HepG2 (cell line): Measurements from ENCODE around the gene RAC2. TPM values are rescaled to one million over a fixed set of nuclear protein-coding genes. Genes with fewer than 3 reads are reported as not detected.

Experiments used
- FLYWCH1 ChIP-seq: sonication (generic); formaldehyde crosslinking; IDR thresholded peaks from 2 replicates; pipeline ENCODE4 v1.8.1; 2023; ENCODE audit warnings: mild to moderate bottlenecking, missing genetic modification reagents
- GABPB1 ChIP-seq: IDR thresholded peaks from 2 replicates; pipeline ENCODE4 v1.6.1; 2016; ENCODE audit warnings: mild to moderate bottlenecking, missing genetic modification reagents, moderate library complexity, missing compliant biosample characterization
- HMG20A ChIP-seq: IDR thresholded peaks from 2 replicates; pipeline ENCODE4 v1.6.1; 2016; ENCODE audit warnings: borderline replicate concordance
- HNF4G ChIP-seq, 2 experiments: sonication (generic) in 1 of 2; formaldehyde crosslinking in 1 of 2; IDR thresholded peaks; 2 replicates each; pipeline versions ENCODE4 v1.4.0 to v1.6.1; 2011 to 2020; ENCODE audit warnings: borderline replicate concordance in 2 of 2, low read depth in 2 of 2, mild to moderate bottlenecking in 2 of 2, low read length in 1 of 2, missing genetic modification reagents in 1 of 2, moderate library complexity in 1 of 2
- ISL2 ChIP-seq: sonication (generic); formaldehyde crosslinking; IDR thresholded peaks from 2 replicates; pipeline ENCODE4 v1.5.0; 2020; ENCODE audit warnings: missing genetic modification reagents
- KLF11 ChIP-seq: IDR thresholded peaks from 2 replicates; pipeline ENCODE4 v1.6.1; 2016; ENCODE audit warnings: missing compliant biosample characterization
- MAFK ChIP-seq, 2 experiments: IDR thresholded peaks in 1 of 2; conservative IDR thresholded peaks in 1 of 2; 2 replicates each; pipeline ENCODE4 v1.6.1; 2011; ENCODE audit warnings: improper control_type of control experiment in 2 of 2, low read length in 2 of 2
- MYPOP ChIP-seq: sonication (generic); formaldehyde crosslinking; IDR thresholded peaks from 2 replicates; pipeline ENCODE4 v1.8.1; 2023; ENCODE audit warnings: mild to moderate bottlenecking, moderate library complexity, missing genetic modification reagents
- POLR2A ChIP-seq, 2 experiments: IDR thresholded peaks; 2 replicates each; pipeline ENCODE4 v1.6.1; 2011; ENCODE audit warnings: low read depth in 2 of 2, low read length in 2 of 2, mild to moderate bottlenecking in 1 of 2, moderate library complexity in 1 of 2; ENCODE audit not compliant: insufficient read depth in 1 of 2
- SALL1 ChIP-seq: sonication (generic); formaldehyde crosslinking; IDR thresholded peaks from 2 replicates; pipeline ENCODE4 v1.8.0; 2022; ENCODE audit warnings: mild to moderate bottlenecking, missing genetic modification reagents
- SCMH1 ChIP-seq: sonication (generic); formaldehyde crosslinking; IDR thresholded peaks from 2 replicates; pipeline ENCODE4 v1.9.0; 2021; ENCODE audit warnings: missing genetic modification reagents, mild to moderate bottlenecking, borderline replicate concordance
- TFAP4 ChIP-seq: sonication (generic); IDR thresholded peaks from 2 replicates; pipeline ENCODE4 v1.6.1; 2016; ENCODE audit warnings: low read depth, borderline replicate concordance
- UBTF ChIP-seq: sonication (generic); formaldehyde crosslinking; IDR thresholded peaks from 2 replicates; pipeline ENCODE4 v1.4.0; 2020; ENCODE audit warnings: mild to moderate bottlenecking, missing genetic modification reagents
- ZMAT3 ChIP-seq: sonication (generic); formaldehyde crosslinking; conservative IDR thresholded peaks from 2 replicates; pipeline ENCODE4 v1.7.0; 2021; ENCODE audit warnings: missing genetic modification reagents
- ZNF205 ChIP-seq: IDR thresholded peaks from 2 replicates; pipeline ENCODE4 v1.6.1; 2018; ENCODE audit warnings: missing biosample characterization, missing genetic modification reagents
- ZNF274 ChIP-seq: sonication (generic); formaldehyde crosslinking; IDR thresholded peaks from 2 replicates; pipeline ENCODE4 v1.5.1; 2020; ENCODE audit warnings: mild to moderate bottlenecking, missing genetic modification reagents
- ZNF44 ChIP-seq: sonication (generic); formaldehyde crosslinking; IDR thresholded peaks from 2 replicates; pipeline ENCODE4 v1.5.1; 2020; ENCODE audit warnings: mild to moderate bottlenecking, missing genetic modification reagents
- ZNF609 ChIP-seq: sonication (generic); formaldehyde crosslinking; IDR thresholded peaks from 2 replicates; pipeline ENCODE4 v1.4.0; 2020; ENCODE audit warnings: mild to moderate bottlenecking, missing genetic modification reagents, borderline replicate concordance
- ZNF644 ChIP-seq: IDR thresholded peaks from 2 replicates; pipeline ENCODE4 v1.6.1; 2016; ENCODE audit warnings: low read depth
- ZNF790 ChIP-seq: sonication (generic); formaldehyde crosslinking; IDR thresholded peaks from 2 replicates; pipeline ENCODE4 v1.8.0; 2022; ENCODE audit warnings: missing genetic modification reagents, mild to moderate bottlenecking, borderline replicate concordance
- ZSCAN9 ChIP-seq: IDR thresholded peaks from 2 replicates; pipeline ENCODE4 v1.6.1; 2016; ENCODE audit warnings: borderline replicate concordance
- polyA plus RNA-seq, 8 experiments: library from polyadenylated mRNA; depleted of rRNA in 3 of 8; stranded (reverse) in 7 of 8; unstranded in 1 of 8; fragments of >200 nt; fragmentation: Illumina TruSeq in 4 of 8; extraction: Trizol in 4 of 8; gene quantifications; 2 replicates each; pipeline versions ENCODE4 v1.2.1 to v1.2.3, GENCODE V29; 2011 to 2016; ENCODE audit warnings: low read depth in 4 of 8, missing spikeins in 1 of 8, mixed read lengths in 1 of 8; ENCODE audit not compliant: insufficient read depth in 1 of 8
- total RNA-seq, 5 experiments: library from RNA; depleted of rRNA; stranded (reverse); fragments of >200 nt; fragmentation: Illumina TruSeq; extraction: Trizol; gene quantifications; 2 replicates each; pipeline ENCODE4 v1.2.3, GENCODE V29; 2016; ENCODE audit warnings: low read depth in 1 of 5

Gene RAC2
- total and polyA plus RNA-seq, 2 of the 13 experiments (the other 11 are each of a cell fraction or from before 2014, with no cell fraction given), result 0.73 TPM; not detected in 1

- TF ChIP-seq ZNF790 (CRISPR knock-in tag) (no peak), TFAP4 (no peak; the same call in 1 of the 2 replicates), ZSCAN9 (CRISPR knock-in tag) (no peak), HNF4G (IDR thresholded peaks at IDR 0.05; ENCODE audit: borderline replicate concordance, low read depth, low read length) (0 out of 2 replicates have a peak, but pooled peaks have one; percentile 16), HNF4G (CRISPR knock-in tag; IDR thresholded peaks at IDR 0.05; ENCODE audit: borderline replicate concordance, low read depth) (no peak), GABPB1 (CRISPR knock-in tag) (no peak), ZMAT3 (CRISPR knock-in tag) (no peak), KLF11 (CRISPR knock-in tag) (0 out of 2 replicates have a peak, but pooled peaks have one; percentile 36), ISL2 (no peak), UBTF (CRISPR knock-in tag) (0 out of 2 replicates have a peak, but pooled peaks have one; percentile 32), FLYWCH1 (no peak), ZNF644 (CRISPR knock-in tag) (0 out of 2 replicates have a peak, but pooled peaks have one; percentile 8), SALL1 (CRISPR knock-in tag) (0 out of 2 replicates have a peak, but pooled peaks have one; percentile 12), ZNF274 (CRISPR knock-in tag) (no peak), ZNF44 (no peak), ZNF205 (CRISPR knock-in tag) (no peak), SCMH1 (CRISPR knock-in tag) (no peak), MAFK (conservative IDR thresholded peaks at IDR 0.05 in 1 of 2, IDR thresholded peaks at IDR 0.05 in 1 of 2; ENCODE audit: low read length in 2 of 2) (peak in 1 of 2 experiments; percentile 34; a peak in 1 of 4 replicates), HMG20A (CRISPR knock-in tag) (peak; percentile 27; the same call in 1 of the 2 replicates), ZNF609 (CRISPR knock-in tag) (no peak), MYPOP (CRISPR knock-in tag) (no peak), POLR2A (IDR thresholded peaks at IDR 0.05; ENCODE audit: insufficient read depth in 1 of 2, low read depth in 2 of 2, low read length in 2 of 2) (peak in 1 of 2 experiments; percentile 35; a peak in 1 of 4 replicates)
Observed at GRCh38 chr22:37178350-37179125, 65.5 kb downstream of the RAC2 start (continued).
